GM23338 (cell line): Measurements from ENCODE around the gene SPRR2B.

Experiments used
- EZH2 ChIP-seq: fragments of 200-600 bp; sonication (generic); IDR thresholded peaks from one replicate; pipeline ENCODE4 v1.8.0; 2017; ENCODE audit warnings: antibody characterized with exemption, mild to moderate bottlenecking, low read depth; ENCODE audit not compliant: unreplicated experiment
- EZH2phosphoT487 ChIP-seq: fragments of 200-600 bp; sonication (generic); IDR thresholded peaks from one replicate; pipeline ENCODE4 v1.8.1; 2018; ENCODE audit warnings: antibody characterized with exemption; ENCODE audit not compliant: unreplicated experiment
- JUNB ChIP-seq: IDR thresholded peaks from one replicate; pipeline ENCODE4 v1.6.1; 2016; ENCODE audit warnings: antibody characterized with exemption; ENCODE audit not compliant: unreplicated experiment
- NANOG ChIP-seq: IDR thresholded peaks from 2 replicates; pipeline ENCODE4 v1.6.1; 2016; ENCODE audit warnings: antibody characterized with exemption, borderline replicate concordance
- POLR2AphosphoS5 ChIP-seq: IDR thresholded peaks from 2 replicates; pipeline ENCODE4 v1.6.1; 2016; ENCODE audit warnings: antibody characterized with exemption, low read depth
- STAT1 ChIP-seq: IDR thresholded peaks from one replicate; pipeline ENCODE4 v1.6.1; 2016; ENCODE audit warnings: antibody characterized with exemption; ENCODE audit not compliant: unreplicated experiment
- ZNF114 ChIP-seq: fragments of 250-450 bp; sonication (Bioruptor Pico); IDR thresholded peaks from 2 replicates; pipeline ENCODE4 v1.5.0; 2020; ENCODE audit warnings: mild to moderate bottlenecking, moderate library complexity
- ZNF331 ChIP-seq: fragments of 250-450 bp; sonication (Bioruptor Pico); IDR thresholded peaks from 2 replicates; pipeline ENCODE4 v1.5.0; 2020; ENCODE audit warnings: low read depth, mild to moderate bottlenecking, moderate library complexity
- TF ChIP-seq, protein P1 (sequence below): IDR thresholded peaks from one replicate; pipeline ENCODE4 v1.6.1; 2018; ENCODE audit warnings: antibody characterized with exemption; ENCODE audit not compliant: unreplicated experiment
- TF ChIP-seq, protein P2 (sequence below), 2 experiments: fragments of 200-600 bp in 1 of 2; sonication (generic) in 1 of 2; conservative IDR thresholded peaks; 2 replicates each; pipeline versions ENCODE4 v1.5.1 to v1.6.1; 2016 to 2017; ENCODE audit warnings: antibody characterized with exemption in 2 of 2, low read depth in 2 of 2, mild to moderate bottlenecking in 2 of 2, moderate library complexity in 1 of 2
- TF ChIP-seq, protein P3 (sequence below): IDR thresholded peaks from 2 replicates; pipeline ENCODE4 v1.6.1; 2016; ENCODE audit warnings: antibody characterized with exemption

DNA sequence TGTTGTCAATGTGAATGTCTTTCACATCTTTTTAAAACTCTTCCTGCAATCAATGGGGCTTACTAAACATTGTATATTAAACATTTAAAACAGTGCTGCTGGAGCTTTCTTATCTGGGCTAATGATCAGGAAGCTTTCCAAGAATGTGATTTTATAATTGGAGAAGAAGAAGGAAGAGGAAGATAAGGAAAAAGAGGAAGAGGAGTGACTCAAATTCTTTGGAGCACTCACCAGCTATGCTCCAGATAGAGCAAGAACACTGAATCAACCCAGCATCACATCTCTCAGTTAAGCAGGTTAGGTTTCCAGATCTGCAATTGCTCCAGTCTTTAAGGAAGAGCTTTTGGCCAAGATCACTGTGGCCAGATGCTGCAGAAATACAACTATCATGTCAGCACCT, 24.4 kb upstream of the SPRR2B start:
- TF ChIP-seq EZH2 (no peak), POLR2AphosphoS5 (no peak), EZH2phosphoT487 (no peak), ZNF114 (CRISPR knock-in tag) (no peak), JUNB (no peak), NANOG (no peak), ZNF331 (no peak), STAT1 (no peak)
- TF ChIP-seq, protein P1, sequence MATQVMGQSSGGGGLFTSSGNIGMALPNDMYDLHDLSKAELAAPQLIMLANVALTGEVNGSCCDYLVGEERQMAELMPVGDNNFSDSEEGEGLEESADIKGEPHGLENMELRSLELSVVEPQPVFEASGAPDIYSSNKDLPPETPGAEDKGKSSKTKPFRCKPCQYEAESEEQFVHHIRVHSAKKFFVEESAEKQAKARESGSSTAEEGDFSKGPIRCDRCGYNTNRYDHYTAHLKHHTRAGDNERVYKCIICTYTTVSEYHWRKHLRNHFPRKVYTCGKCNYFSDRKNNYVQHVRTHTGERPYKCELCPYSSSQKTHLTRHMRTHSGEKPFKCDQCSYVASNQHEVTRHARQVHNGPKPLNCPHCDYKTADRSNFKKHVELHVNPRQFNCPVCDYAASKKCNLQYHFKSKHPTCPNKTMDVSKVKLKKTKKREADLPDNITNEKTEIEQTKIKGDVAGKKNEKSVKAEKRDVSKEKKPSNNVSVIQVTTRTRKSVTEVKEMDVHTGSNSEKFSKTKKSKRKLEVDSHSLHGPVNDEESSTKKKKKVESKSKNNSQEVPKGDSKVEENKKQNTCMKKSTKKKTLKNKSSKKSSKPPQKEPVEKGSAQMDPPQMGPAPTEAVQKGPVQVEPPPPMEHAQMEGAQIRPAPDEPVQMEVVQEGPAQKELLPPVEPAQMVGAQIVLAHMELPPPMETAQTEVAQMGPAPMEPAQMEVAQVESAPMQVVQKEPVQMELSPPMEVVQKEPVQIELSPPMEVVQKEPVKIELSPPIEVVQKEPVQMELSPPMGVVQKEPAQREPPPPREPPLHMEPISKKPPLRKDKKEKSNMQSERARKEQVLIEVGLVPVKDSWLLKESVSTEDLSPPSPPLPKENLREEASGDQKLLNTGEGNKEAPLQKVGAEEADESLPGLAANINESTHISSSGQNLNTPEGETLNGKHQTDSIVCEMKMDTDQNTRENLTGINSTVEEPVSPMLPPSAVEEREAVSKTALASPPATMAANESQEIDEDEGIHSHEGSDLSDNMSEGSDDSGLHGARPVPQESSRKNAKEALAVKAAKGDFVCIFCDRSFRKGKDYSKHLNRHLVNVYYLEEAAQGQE, result no peak
- TF ChIP-seq, protein P2, sequence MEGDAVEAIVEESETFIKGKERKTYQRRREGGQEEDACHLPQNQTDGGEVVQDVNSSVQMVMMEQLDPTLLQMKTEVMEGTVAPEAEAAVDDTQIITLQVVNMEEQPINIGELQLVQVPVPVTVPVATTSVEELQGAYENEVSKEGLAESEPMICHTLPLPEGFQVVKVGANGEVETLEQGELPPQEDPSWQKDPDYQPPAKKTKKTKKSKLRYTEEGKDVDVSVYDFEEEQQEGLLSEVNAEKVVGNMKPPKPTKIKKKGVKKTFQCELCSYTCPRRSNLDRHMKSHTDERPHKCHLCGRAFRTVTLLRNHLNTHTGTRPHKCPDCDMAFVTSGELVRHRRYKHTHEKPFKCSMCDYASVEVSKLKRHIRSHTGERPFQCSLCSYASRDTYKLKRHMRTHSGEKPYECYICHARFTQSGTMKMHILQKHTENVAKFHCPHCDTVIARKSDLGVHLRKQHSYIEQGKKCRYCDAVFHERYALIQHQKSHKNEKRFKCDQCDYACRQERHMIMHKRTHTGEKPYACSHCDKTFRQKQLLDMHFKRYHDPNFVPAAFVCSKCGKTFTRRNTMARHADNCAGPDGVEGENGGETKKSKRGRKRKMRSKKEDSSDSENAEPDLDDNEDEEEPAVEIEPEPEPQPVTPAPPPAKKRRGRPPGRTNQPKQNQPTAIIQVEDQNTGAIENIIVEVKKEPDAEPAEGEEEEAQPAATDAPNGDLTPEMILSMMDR (conservative IDR thresholded peaks at IDR 0.05; ENCODE audit: low read depth in 2 of 2), result no peak
- TF ChIP-seq, protein P3, sequence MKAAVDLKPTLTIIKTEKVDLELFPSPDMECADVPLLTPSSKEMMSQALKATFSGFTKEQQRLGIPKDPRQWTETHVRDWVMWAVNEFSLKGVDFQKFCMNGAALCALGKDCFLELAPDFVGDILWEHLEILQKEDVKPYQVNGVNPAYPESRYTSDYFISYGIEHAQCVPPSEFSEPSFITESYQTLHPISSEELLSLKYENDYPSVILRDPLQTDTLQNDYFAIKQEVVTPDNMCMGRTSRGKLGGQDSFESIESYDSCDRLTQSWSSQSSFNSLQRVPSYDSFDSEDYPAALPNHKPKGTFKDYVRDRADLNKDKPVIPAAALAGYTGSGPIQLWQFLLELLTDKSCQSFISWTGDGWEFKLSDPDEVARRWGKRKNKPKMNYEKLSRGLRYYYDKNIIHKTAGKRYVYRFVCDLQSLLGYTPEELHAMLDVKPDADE, result no peak
